HCT116 (cell line): ENCODE measurements around the gene ARHGEF12. TPM values are rescaled to one million over a fixed set of nuclear protein-coding genes. Genes with fewer than 3 reads are reported as not detected.

ENCODE experiments used
- ATAC-seq: fragments of 200-7000 bp; cut with Tn5 transposase; 2 replicates; pipeline ENCODE4 v1.9.1; 2020; ENCODE audit warnings: mild to moderate bottlenecking, moderate library complexity
- BruUV-seq: library from RNA; stranded (reverse); fragments of 400-500 nt; replicated peaks from 2 replicates; lab custom pipeline; 2021; lab: Mats Ljungman, UMichigan
- CTCF ChIA-PET: fragments of 300-600 bp; sonication (Branson Sonifier 250); formaldehyde crosslinking; loops from one replicate; lab custom pipeline; 2021; ENCODE audit warnings: antibody characterized with exemption; lab: Charles Lee
- POLR2A ChIA-PET: fragments of 300-600, 350-600 bp; sonication (Branson Sonifier 250); formaldehyde crosslinking; loops from one replicate; lab custom pipeline; 2021; ENCODE audit warnings: antibody characterized with exemption; lab: Charles Lee
- RAD21 ChIA-PET, 2 experiments: fragments of 300-600 bp; sonication (Branson Sonifier 250); formaldehyde crosslinking; loops; one replicate each; lab custom pipeline; 2023; ENCODE audit warnings: low total read pairs in 2 of 2; ENCODE audit not compliant: uncharacterized antibody in 2 of 2, unreplicated experiment in 2 of 2, low non-redundant PET in 1 of 2; lab: Charles Lee
- DNase-seq: peaks from one replicate; pipeline ENCODE4 v3.0.0-alpha.2; 2010; ENCODE audit warnings: low read depth, low spot score
- H2AFZ ChIP-seq: fragments of 200-600 bp; shearing (Covaris generic), sonication (generic); 2 replicates; pipeline ENCODE4 v1.6.1; 2017; ENCODE audit warnings: low read depth, mixed run types, mixed read lengths, antibody characterized with exemption, low read length; ENCODE audit not compliant: poor library complexity, severe bottlenecking
- H3K27ac ChIP-seq: 2 replicates; pipeline ENCODE4 v1.5.1; 2012; ENCODE audit warnings: low read depth, low read length
- H3K27me3 ChIP-seq: fragments of 200-600 bp; sonication (generic); 2 replicates; pipeline ENCODE4 v1.6.1; 2016; ENCODE audit warnings: mixed run types, low read length, mixed read lengths; ENCODE audit not compliant: insufficient read depth
- H3K36me3 ChIP-seq, 2 experiments: fragments of 200-500 bp in 1 of 2; fragments of 200-600 bp in 1 of 2; sonication (Bioruptor generic) in 1 of 2; sonication (generic) in 1 of 2; 2 replicates each; pipeline versions ENCODE4 v1.5.1 to v1.6.1; 2014 to 2016; ENCODE audit warnings: low read length in 2 of 2, inconsistent platforms in 1 of 2, mixed read lengths in 1 of 2, mixed run types in 1 of 2; ENCODE audit not compliant: insufficient read depth in 2 of 2, control insufficient read depth in 1 of 2
- H3K4me1 ChIP-seq, 2 experiments: fragments of 200-600 bp in 1 of 2; sonication (generic) in 1 of 2; 2 replicates each; pipeline versions ENCODE4 v1.5.1 to v1.6.1; 2012 to 2017; ENCODE audit warnings: low read length in 2 of 2, inconsistent platforms in 1 of 2, mild to moderate bottlenecking in 1 of 2, mixed read lengths in 1 of 2, mixed run types in 1 of 2, moderate library complexity in 1 of 2; ENCODE audit not compliant: insufficient read depth in 2 of 2, control insufficient read depth in 1 of 2
- H3K4me2 ChIP-seq: fragments of 200-600 bp; sonication (generic); 2 replicates; pipeline ENCODE4 v1.6.1; 2017; ENCODE audit warnings: mixed run types, low read length, mixed read lengths
- H3K4me3 ChIP-seq, 2 experiments: fragments of 200-600 bp in 1 of 2; sonication (generic) in 1 of 2; replicated peaks in 1 of 2; 2 replicates each; pipeline ENCODE4 v1.5.1; 2011 to 2016; ENCODE audit warnings: low read length in 2 of 2, control low read depth in 1 of 2, low read depth in 1 of 2, mild to moderate bottlenecking in 1 of 2, mixed read lengths in 1 of 2, mixed run types in 1 of 2
- H3K79me2 ChIP-seq: fragments of 200-600 bp; sonication (generic); 2 replicates; pipeline ENCODE4 v1.6.1; 2017; ENCODE audit warnings: mild to moderate bottlenecking, mixed run types, low read length, moderate library complexity, mixed read lengths; ENCODE audit not compliant: insufficient read depth
- H3K9ac ChIP-seq: fragments of 200-600 bp; sonication (generic); 2 replicates; pipeline ENCODE4 v1.6.1; 2016; ENCODE audit warnings: low read length, mixed read lengths
- H3K9me2 ChIP-seq: fragments of 200-600 bp; sonication (generic), shearing (Covaris generic); 2 replicates; pipeline ENCODE4 v1.6.1; 2017; ENCODE audit warnings: mixed run types, mild to moderate bottlenecking, moderate library complexity; ENCODE audit not compliant: insufficient read depth
- H3K9me3 ChIP-seq, 2 experiments: fragments of 200-500 bp in 1 of 2; fragments of 200-600 bp in 1 of 2; sonication (Bioruptor generic) in 1 of 2; sonication (generic) in 1 of 2; 2 replicates each; pipeline ENCODE4 v1.6.1; 2014 to 2017; ENCODE audit warnings: low read length in 2 of 2, mixed read lengths in 2 of 2, inconsistent platforms in 1 of 2, low read depth in 1 of 2, mild to moderate bottlenecking in 1 of 2, mixed run types in 1 of 2, moderate library complexity in 1 of 2; ENCODE audit not compliant: control insufficient read depth in 1 of 2, insufficient read depth in 1 of 2
- H4K20me1 ChIP-seq: fragments of 200-600 bp; sonication (generic), shearing (Covaris generic); 2 replicates; pipeline ENCODE4 v1.6.1; 2017; ENCODE audit warnings: mixed run types, mild to moderate bottlenecking, moderate library complexity; ENCODE audit not compliant: insufficient read depth
- ATF3 ChIP-seq: IDR thresholded peaks from 2 replicates; pipeline ENCODE4 v1.6.1; 2012
- CBX3 ChIP-seq: IDR thresholded peaks from 2 replicates; pipeline ENCODE4 v1.6.1; 2012; ENCODE audit warnings: low read depth
- CEBPB ChIP-seq: IDR thresholded peaks from 2 replicates; pipeline ENCODE4 v1.6.1; 2012; ENCODE audit warnings: low read depth
- CTCF ChIP-seq, 3 experiments: fragments of 200-600 bp in 1 of 3; sonication (generic) in 1 of 3; IDR thresholded peaks in 2 of 3; conservative IDR thresholded peaks in 1 of 3; 2 replicates each; pipeline ENCODE4 v1.5.1; 2012 to 2017; ENCODE audit warnings: low read depth in 2 of 3, low read length in 2 of 3, antibody characterized with exemption in 1 of 3, borderline replicate concordance in 1 of 3, control low read depth in 1 of 3, mild to moderate bottlenecking in 1 of 3, mixed read lengths in 1 of 3, mixed run types in 1 of 3, moderate library complexity in 1 of 3; ENCODE audit not compliant: insufficient read depth in 1 of 3
- ELF1 ChIP-seq: IDR thresholded peaks from 2 replicates; pipeline ENCODE4 v1.6.1; 2012; ENCODE audit warnings: low read depth, borderline replicate concordance
- EZH2 ChIP-seq: fragments of 200-600 bp; sonication (generic); IDR thresholded peaks from 2 replicates; pipeline ENCODE4 v1.6.1; 2017; ENCODE audit warnings: antibody characterized with exemption, mixed run types
- FOSL1 ChIP-seq: IDR thresholded peaks from 2 replicates; pipeline ENCODE4 v1.6.1; 2012; ENCODE audit warnings: low read depth
- MAX ChIP-seq: IDR thresholded peaks from 2 replicates; pipeline ENCODE4 v1.6.1; 2012
- POLR2A ChIP-seq: IDR thresholded peaks from 2 replicates; pipeline ENCODE4 v1.7.0; 2011; ENCODE audit warnings: borderline replicate concordance; ENCODE audit not compliant: insufficient read depth, insufficient read length; ENCODE audit errors: extremely low read depth
- POLR2AphosphoS5 ChIP-seq: IDR thresholded peaks from 2 replicates; pipeline ENCODE4 v1.6.1; 2011; ENCODE audit warnings: mild to moderate bottlenecking, low read depth, low read length, moderate library complexity
- RAD21 ChIP-seq: IDR thresholded peaks from 2 replicates; pipeline ENCODE4 v1.6.1; 2012; ENCODE audit warnings: low read depth, mild to moderate bottlenecking
- REST ChIP-seq: IDR thresholded peaks from 2 replicates; pipeline ENCODE4 v1.6.1; 2012; ENCODE audit warnings: low read depth
- SIN3A ChIP-seq: IDR thresholded peaks from 2 replicates; pipeline ENCODE4 v1.6.1; 2012; ENCODE audit warnings: low read depth
- SP1 ChIP-seq: IDR thresholded peaks from 2 replicates; pipeline ENCODE4 v1.6.1; 2012; ENCODE audit warnings: low read depth
- SRF ChIP-seq: IDR thresholded peaks from 2 replicates; pipeline ENCODE4 v1.6.1; 2012; ENCODE audit warnings: low read depth
- TCF7L2 ChIP-seq: IDR thresholded peaks from 2 replicates; pipeline ENCODE4 v1.7.0; 2011; ENCODE audit warnings: borderline replicate concordance, inconsistent platforms; ENCODE audit not compliant: insufficient read depth, insufficient read length; ENCODE audit errors: extremely low read depth
- YY1 ChIP-seq: IDR thresholded peaks from 2 replicates; pipeline ENCODE4 v1.6.1; 2011; ENCODE audit warnings: low read length, low read depth, moderate library complexity, mild to moderate bottlenecking; ENCODE audit not compliant: insufficient replicate concordance; ENCODE audit errors: extremely low read depth
- ZFX ChIP-seq: fragments of 450-650 bp; IDR thresholded peaks from 2 replicates; pipeline ENCODE4 v1.6.1; 2017
- ZNF274 ChIP-seq: fragments of 200-500 bp; sonication (Bioruptor generic); IDR thresholded peaks from 2 replicates; pipeline ENCODE4 v1.6.1; 2014; ENCODE audit warnings: mild to moderate bottlenecking, low read depth, low read length, inconsistent platforms
- intact Hi-C: fragments of 100-400 bp; cut with micrococcal nuclease; formaldehyde crosslinking; loops from 2 replicates; pipeline ENCODE4 v1.10.0; 2022
- total RNA-seq: library from RNA; stranded (reverse); gene quantifications from one replicate; pipeline ENCODE4 v1.2.1, GENCODE V29; 2021; ENCODE audit not compliant: unreplicated experiment

Gene ARHGEF12
- total RNA-seq, 1 experiment from 2014 or later: 81.4 TPM

GRCh38 chr11:120462825-120463224 lies 126.6 kb downstream of the ARHGEF12 start:
- Histone ChIP-seq H3K36me3 (peaks cover 24 to 33% of the 10 kb centered on the region in 2 experiments), H4K20me1 (no peaks in the 10 kb centered on the region), H3K27me3 (no peaks in the 10 kb centered on the region), H3K27ac (no peak overlapping the region), H3K4me1 (no peaks in the 10 kb centered on the region), H3K4me2 (no peak overlapping the region), H3K9me2 (no peaks in the 10 kb centered on the region), H3K79me2 (no peaks in the 10 kb centered on the region), H3K9me3 (no peaks in the 10 kb centered on the region), H2AFZ (no peak overlapping the region), H3K4me3 (no peak overlapping the region), H3K9ac (no peak overlapping the region)
- DNase-seq (no peak), ATAC-seq (no peak)
- RAD21 ChIA-PET: no interaction called here
- TF ChIP-seq SP1 (no peak), POLR2AphosphoS5 (no peak), YY1 (no peak), POLR2A (no peak), ZFX (no peak), MAX (no peak), SRF (no peak), CEBPB (no peak), EZH2 (no peak), ELF1 (no peak), ZNF274 (no peak), CTCF (IDR thresholded peaks at IDR 0.05 in 2 of 3, conservative IDR thresholded peaks at IDR 0.05 in 1 of 3; ENCODE audit: borderline replicate concordance in 1 of 3, insufficient read depth in 1 of 3, low read depth in 2 of 3, low read length in 2 of 3) (no peak), SIN3A (no peak), ATF3 (no peak), FOSL1 (no peak), RAD21 (no peak), REST (no peak), TCF7L2 (no peak), CBX3 (no peak)
- BruUV-seq: no TSS peak
- POLR2A ChIA-PET: no interaction called here
- intact Hi-C loops: no loop called here
- CTCF ChIA-PET: no interaction called here
